ENCODE data around the gene SRGAP3. TPM values are rescaled to one million over a fixed set of nuclear protein-coding genes. Genes with fewer than 3 reads are reported as not detected.

Gene SRGAP3
- total and polyA plus RNA-seq, 3 donors from 2014 or later: 16.5 to 65.9 (median 58.5) TPM

DNA sequence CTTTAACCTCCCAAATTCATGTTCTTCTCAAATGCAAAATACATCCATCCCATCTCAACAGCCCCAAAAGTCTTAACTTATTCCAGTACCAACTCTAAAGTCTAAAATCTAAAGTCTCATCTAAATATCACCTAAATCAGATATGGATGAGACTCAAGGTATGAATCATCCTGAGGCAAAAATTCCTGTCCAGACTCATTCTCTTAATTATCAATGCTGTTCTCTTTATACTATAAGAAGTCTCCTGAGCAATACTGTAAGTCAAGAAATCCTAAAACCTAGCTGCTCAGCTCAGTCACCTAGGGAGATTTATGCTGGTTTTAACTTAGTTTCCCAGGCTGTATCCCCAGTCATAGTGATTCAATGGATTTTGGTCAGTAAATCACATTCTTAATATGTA, 297.3 kb downstream of the SRGAP3 start:
- Histone ChIP-seq H3K4me3 (no peak overlapping the region), H3K27me3 (no peaks in the 10 kb centered on the region), H3K9me3 (no peaks in the 10 kb centered on the region), H3K36me3 (ENCODE audit: low read depth, missing control alignments) (no peaks in the 10 kb centered on the region), H3K4me1 (no peaks in the 10 kb centered on the region), H3K27ac (no peak overlapping the region)
- TF ChIP-seq POLR2A (IDR thresholded peaks at IDR 0.05) (no peak), CTCF (IDR thresholded peaks at IDR 0.05) (no peak)
- no peak for DNase-seq
- intact Hi-C loops (cut with DNase I; ENCODE audit: low total_unique reads): no loop called here

- intact Hi-C loops (cut with DNase I; ENCODE audit: low total_unique reads): no loop called here
- 56 to 86% methylated on average over 3 of the region's 3 CpGs for WGBS, 2 donors
- Histone ChIP-seq H3K36me3 (ENCODE audit: low read depth, missing control alignments) (no peaks in the 10 kb centered on the region), H3K27me3 (no peaks in the 10 kb centered on the region), H3K4me3 (no peak overlapping the region), H3K9me3 (no peaks in the 10 kb centered on the region), H3K4me1 (no peaks in the 10 kb centered on the region), H3K27ac (no peak overlapping the region)
- DNase-seq: no peak
- TF ChIP-seq POLR2A (IDR thresholded peaks at IDR 0.05) (no peak), CTCF (IDR thresholded peaks at IDR 0.05) (no peak)
Observed at GRCh38 chr3:8945890-8946600, 303.4 kb downstream of the SRGAP3 start.

GRCh38 chr3:8942746-8943488, 306.5 kb downstream of the SRGAP3 start:
- H3K9me3 ChIP-seq: no peaks in the 10 kb centered on the region
- no peak overlapping the region for H3K27ac ChIP-seq
- 74 to 92% methylated on average over 4 of the region's 4 CpGs for WGBS, 2 donors
- intact Hi-C loops (cut with DNase I; ENCODE audit: low total_unique reads): no loop called here
- DNase-seq: no peak
- no peak for TF ChIP-seq POLR2A (IDR thresholded peaks at IDR 0.05)
- no peak for TF ChIP-seq CTCF (IDR thresholded peaks at IDR 0.05)
- no peaks in the 10 kb centered on the region for H3K36me3 ChIP-seq (ENCODE audit: low read depth, missing control alignments)
- H3K4me1 ChIP-seq: no peaks in the 10 kb centered on the region
- H3K27me3 ChIP-seq: no peaks in the 10 kb centered on the region
- H3K4me3 ChIP-seq: no peak overlapping the region

- Histone ChIP-seq H3K27ac (no peak overlapping the region), H3K36me3 (ENCODE audit: low read depth, missing control alignments) (no peaks in the 10 kb centered on the region), H3K4me3 (no peak overlapping the region), H3K9me3 (no peaks in the 10 kb centered on the region), H3K27me3 (no peaks in the 10 kb centered on the region), H3K4me1 (no peaks in the 10 kb centered on the region)
- intact Hi-C loops (cut with DNase I; ENCODE audit: low total_unique reads): no loop called here
- DNase-seq: no peak
- WGBS, 2 donors: 87 to 91% methylated on average over 4 of the region's 4 CpGs
- TF ChIP-seq CTCF (IDR thresholded peaks at IDR 0.05) (no peak), POLR2A (IDR thresholded peaks at IDR 0.05) (no peak)
Observed at GRCh38 chr3:8942115-8942514, 307.3 kb downstream of the SRGAP3 start.

All from testis (tissue), 3 donors.